ENCODE measurements around the gene COL26A1.

- TF ChIP-seq POLR2A (IDR thresholded peaks at IDR 0.05; ENCODE audit: low read length) (no peak), GATA1 (IDR thresholded peaks at IDR 0.05; ENCODE audit: low read depth, low read length) (no peak)
These were observed 154.6 kb downstream of the COL26A1 start for GRCh38 chr7:101517304-101517703.
